GM23338 (cell line): ENCODE measurements around the gene RTN4RL1. TPM values are rescaled to one million over a fixed set of nuclear protein-coding genes. Genes with fewer than 3 reads are reported as not detected.

Source experiments
- ATAC-seq: fragments of 200-7000 bp; cut with Tn5 transposase; 3 replicates; pipeline ENCODE4 v1.9.1; 2020
- DNase-seq: peaks from one replicate; pipeline ENCODE4 v3.0.0-alpha.2; 2015; ENCODE audit warnings: low spot score
- H2AFZ ChIP-seq: fragments of 200-600 bp; sonication (generic); 2 replicates; pipeline ENCODE4 v1.8.0; 2016; ENCODE audit warnings: antibody characterized with exemption, mild to moderate bottlenecking, moderate library complexity
- H3F3A ChIP-seq: fragments of 200-600 bp; sonication (generic); replicated peaks from 2 replicates; pipeline ENCODE4 v1.8.0; 2017; ENCODE audit warnings: antibody characterized with exemption, mixed run types, low read depth
- H3K27ac ChIP-seq: fragments of 200-600 bp; sonication (generic); 2 replicates; pipeline ENCODE4 v1.6.1; 2016; ENCODE audit warnings: low read depth
- H3K27me3 ChIP-seq: fragments of 200-600 bp; sonication (generic); 2 replicates; pipeline ENCODE4 v1.8.0; 2016; ENCODE audit warnings: mild to moderate bottlenecking, mixed run types, moderate library complexity; ENCODE audit not compliant: insufficient read depth
- H3K36me3 ChIP-seq: fragments of 200-600 bp; sonication (generic); 2 replicates; pipeline ENCODE4 v1.8.0; 2016; ENCODE audit warnings: mild to moderate bottlenecking; ENCODE audit not compliant: insufficient read depth
- H3K4me1 ChIP-seq: fragments of 200-600 bp; sonication (generic); 2 replicates; pipeline ENCODE4 v1.8.0; 2016; ENCODE audit warnings: mild to moderate bottlenecking, moderate library complexity; ENCODE audit not compliant: insufficient read depth
- H3K4me2 ChIP-seq: fragments of 200-600 bp; sonication (generic); 2 replicates; pipeline ENCODE4 v1.7.1; 2017; ENCODE audit warnings: mixed run types
- H3K4me3 ChIP-seq: fragments of 200-600 bp; sonication (generic); 2 replicates; pipeline ENCODE4 v1.6.1; 2016; ENCODE audit warnings: mixed run types
- H3K79me2 ChIP-seq: fragments of 200-600 bp; sonication (generic); replicated peaks from 2 replicates; pipeline ENCODE4 v1.8.0; 2017; ENCODE audit warnings: mild to moderate bottlenecking; ENCODE audit not compliant: insufficient read depth
- H3K9me2 ChIP-seq: fragments of 200-600 bp; sonication (generic); 2 replicates; pipeline ENCODE4 v1.8.0; 2017; ENCODE audit not compliant: insufficient read depth
- H4K20me1 ChIP-seq: fragments of 200-600 bp; sonication (generic); replicated peaks from 2 replicates; pipeline ENCODE4 v1.8.0; 2017; ENCODE audit warnings: mild to moderate bottlenecking; ENCODE audit not compliant: insufficient read depth
- H3K27ac Mint-ChIP-seq: 2 replicates; pipeline ENCODE4 v1.8.0; 2020; ENCODE audit warnings: inconsistent platforms, mild to moderate bottlenecking, moderate library complexity, mixed read lengths
- H3K27me3 Mint-ChIP-seq: 3 replicates; pipeline ENCODE4 v1.8.0; 2022; ENCODE audit warnings: low read depth, mild to moderate bottlenecking, moderate library complexity, mixed read lengths, inconsistent platforms; ENCODE audit not compliant: insufficient read depth, poor library complexity
- H3K36me3 Mint-ChIP-seq: 3 replicates; pipeline ENCODE4 v1.8.0; 2021; ENCODE audit warnings: low read depth, mild to moderate bottlenecking, inconsistent platforms, moderate library complexity, mixed read lengths
- H3K4me1 Mint-ChIP-seq: 3 replicates; pipeline ENCODE4 v1.8.0; 2020; ENCODE audit warnings: mild to moderate bottlenecking, inconsistent platforms, mixed read lengths
- H3K4me3 Mint-ChIP-seq: 3 replicates; pipeline ENCODE4 v1.8.0; 2021; ENCODE audit warnings: moderate library complexity, mild to moderate bottlenecking, inconsistent platforms, mixed read lengths
- H3K9me3 Mint-ChIP-seq: 3 replicates; pipeline ENCODE4 v1.8.0; 2020; ENCODE audit warnings: moderate library complexity, mild to moderate bottlenecking, inconsistent platforms, mixed read lengths
- CREB1 ChIP-seq: fragments of 250-450 bp; sonication (Bioruptor Pico); IDR thresholded peaks from 2 replicates; pipeline ENCODE4 v1.5.0; 2020; ENCODE audit warnings: low read depth, mild to moderate bottlenecking, moderate library complexity
- CTCF ChIP-seq, 2 experiments: fragments of 200-600 bp in 1 of 2; sonication (generic) in 1 of 2; conservative IDR thresholded peaks; 2 replicates each; pipeline versions ENCODE4 v1.5.1 to v1.6.1; 2016 to 2017; ENCODE audit warnings: antibody characterized with exemption in 2 of 2, low read depth in 2 of 2, mild to moderate bottlenecking in 2 of 2, moderate library complexity in 1 of 2
- ETS1 ChIP-seq: IDR thresholded peaks from 2 replicates; pipeline ENCODE4 v1.6.1; 2016; ENCODE audit warnings: antibody characterized with exemption
- EZH2 ChIP-seq: fragments of 200-600 bp; sonication (generic); IDR thresholded peaks from one replicate; pipeline ENCODE4 v1.8.0; 2017; ENCODE audit warnings: antibody characterized with exemption, mild to moderate bottlenecking, low read depth; ENCODE audit not compliant: unreplicated experiment
- EZH2phosphoT487 ChIP-seq: fragments of 200-600 bp; sonication (generic); IDR thresholded peaks from one replicate; pipeline ENCODE4 v1.8.1; 2018; ENCODE audit warnings: antibody characterized with exemption; ENCODE audit not compliant: unreplicated experiment
- JUNB ChIP-seq: IDR thresholded peaks from one replicate; pipeline ENCODE4 v1.6.1; 2016; ENCODE audit warnings: antibody characterized with exemption; ENCODE audit not compliant: unreplicated experiment
- NANOG ChIP-seq: IDR thresholded peaks from 2 replicates; pipeline ENCODE4 v1.6.1; 2016; ENCODE audit warnings: antibody characterized with exemption, borderline replicate concordance
- POLR2AphosphoS5 ChIP-seq: IDR thresholded peaks from 2 replicates; pipeline ENCODE4 v1.6.1; 2016; ENCODE audit warnings: antibody characterized with exemption, low read depth
- REST ChIP-seq: IDR thresholded peaks from one replicate; pipeline ENCODE4 v1.6.1; 2018; ENCODE audit warnings: antibody characterized with exemption; ENCODE audit not compliant: unreplicated experiment
- STAT1 ChIP-seq: IDR thresholded peaks from one replicate; pipeline ENCODE4 v1.6.1; 2016; ENCODE audit warnings: antibody characterized with exemption; ENCODE audit not compliant: unreplicated experiment
- ZNF114 ChIP-seq: fragments of 250-450 bp; sonication (Bioruptor Pico); IDR thresholded peaks from 2 replicates; pipeline ENCODE4 v1.5.0; 2020; ENCODE audit warnings: mild to moderate bottlenecking, moderate library complexity
- ZNF331 ChIP-seq: fragments of 250-450 bp; sonication (Bioruptor Pico); IDR thresholded peaks from 2 replicates; pipeline ENCODE4 v1.5.0; 2020; ENCODE audit warnings: low read depth, mild to moderate bottlenecking, moderate library complexity
- ZNF462 ChIP-seq: fragments of 250-450 bp; sonication (Bioruptor Pico); IDR thresholded peaks from 2 replicates; pipeline ENCODE4 v1.5.0; 2020; ENCODE audit warnings: mild to moderate bottlenecking, moderate library complexity
- polyA plus RNA-seq: library from polyadenylated mRNA; unstranded; fragments of >200 nt; fragmentation: Nextera tagmentation; extraction: Ambion mirVana; gene quantifications from 2 replicates; pipeline ENCODE4 v1.2.1, GENCODE V29; 2016
- total RNA-seq: library from RNA; depleted of rRNA; stranded (reverse); fragments of >200 nt; shearing (Covaris generic); gene quantifications from 2 replicates; pipeline ENCODE4 v1.2.3, GENCODE V29; 2014

Gene RTN4RL1
- total and polyA plus RNA-seq, 2 experiments from 2014 or later, result 0.17 TPM; not detected in 1

GRCh38 chr17:1890758-1891450 lies 134.2 kb downstream of the RTN4RL1 start:
- Mint-ChIP-seq H3K4me1 (no peaks in the 10 kb centered on the region), H3K4me3 (no peak overlapping the region), H3K27me3 (no peaks in the 10 kb centered on the region), H3K36me3 (peaks cover 69% of the 10 kb centered on the region), H3K9me3 (no peaks in the 10 kb centered on the region), H3K27ac (no peak overlapping the region)
- peaks cover 38% of the 10 kb centered on the region for H3K36me3 ChIP-seq
- no peak overlapping the region for H2AFZ ChIP-seq
- DNase-seq, result no peak
- TF ChIP-seq ZNF462 (CRISPR knock-in tag) (no peak), CTCF (conservative IDR thresholded peaks at IDR 0.05; ENCODE audit: low read depth in 2 of 2) (no peak), EZH2 (no peak), CREB1 (CRISPR knock-in tag) (no peak), REST (no peak), ETS1 (no peak), ZNF114 (CRISPR knock-in tag) (no peak), STAT1 (no peak), NANOG (no peak), EZH2phosphoT487 (no peak), POLR2AphosphoS5 (no peak), ZNF331 (CRISPR knock-in tag) (no peak), JUNB (no peak)
- H3K27me3 ChIP-seq, result no peaks in the 10 kb centered on the region
- H3K9me2 ChIP-seq, result no peaks in the 10 kb centered on the region
- H3K4me1 ChIP-seq, result no peaks in the 10 kb centered on the region
- no peak overlapping the region for H3K4me3 ChIP-seq
- no peaks in the 10 kb centered on the region; the same call in 1 of the 2 replicates for H4K20me1 ChIP-seq
- H3K4me2 ChIP-seq, result no peak overlapping the region
- no peak overlapping the region for H3K27ac ChIP-seq
- ATAC-seq, result no peak
- H3F3A ChIP-seq, result no peaks in the 10 kb centered on the region
- H3K79me2 ChIP-seq, result no peaks in the 10 kb centered on the region
